Osteoblast (primary cell): ENCODE data around the gene INAFM2. TPM values are rescaled to one million over a fixed set of nuclear protein-coding genes. Genes with fewer than 3 reads are reported as not detected.
A peak's percentile ranks its signal among the peaks of the same experiment; 100 is the strongest.

Experiments
- DNase-seq: peaks from one replicate; pipeline ENCODE4 v3.0.0; 2011; ENCODE audit warnings: low spot score, mixed read lengths; ENCODE audit not compliant: insufficient read length; ENCODE audit errors: missing footprints
- H2AFZ ChIP-seq: 2 replicates; pipeline ENCODE4 v1.6.0; 2011; ENCODE audit warnings: mild to moderate bottlenecking, low read length
- H3K27ac ChIP-seq: 2 replicates; pipeline ENCODE4 v1.5.1; 2011; ENCODE audit warnings: mild to moderate bottlenecking, low read depth, low read length, moderate library complexity
- H3K27me3 ChIP-seq: 2 replicates; pipeline ENCODE4 v1.6.0; 2012; ENCODE audit warnings: mild to moderate bottlenecking, control low read depth, inconsistent platforms, low read length, moderate library complexity; ENCODE audit not compliant: insufficient read depth
- H3K36me3 ChIP-seq: 2 replicates; pipeline ENCODE4 v1.5.1; 2011; ENCODE audit warnings: mild to moderate bottlenecking, low read length, control low read depth, moderate library complexity; ENCODE audit not compliant: insufficient read depth
- H3K4me1 ChIP-seq: 2 replicates; pipeline ENCODE4 v1.5.1; 2011; ENCODE audit warnings: mild to moderate bottlenecking, low read length, control low read depth, moderate library complexity; ENCODE audit not compliant: insufficient read depth
- H3K4me2 ChIP-seq: 2 replicates; pipeline ENCODE4 v1.6.0; 2011; ENCODE audit warnings: mild to moderate bottlenecking, low read length; ENCODE audit not compliant: insufficient read depth
- H3K4me3 ChIP-seq: fragments of 200-600 bp; sonication (generic); 3 replicates; pipeline ENCODE4 v1.5.1; 2012; ENCODE audit warnings: mild to moderate bottlenecking, low read length, inconsistent platforms; ENCODE audit not compliant: insufficient read depth
- H3K79me2 ChIP-seq: 2 replicates; pipeline ENCODE4 v1.6.0; 2012; ENCODE audit warnings: mild to moderate bottlenecking, low read length, control low read depth, inconsistent platforms; ENCODE audit not compliant: insufficient read depth
- H3K9me3 ChIP-seq: 2 replicates; pipeline ENCODE4 v1.5.1; 2011; ENCODE audit warnings: low read depth, low read length, control low read depth
- H4K20me1 ChIP-seq: 2 replicates; pipeline ENCODE4 v1.6.0; 2012; ENCODE audit warnings: mild to moderate bottlenecking, low read length, control low read depth; ENCODE audit not compliant: insufficient read depth
- total RNA-seq: library from RNA; depleted of rRNA; stranded (reverse); fragments of >200 nt; gene quantifications from 2 replicates; pipeline ENCODE4 v1.2.3, GENCODE V29; 2012
- TF ChIP-seq, protein P1 (sequence below): IDR thresholded peaks from 2 replicates; pipeline ENCODE4 v1.5.1; 2011; ENCODE audit warnings: mild to moderate bottlenecking, low read depth, low read length, moderate library complexity; ENCODE audit errors: extremely low read depth

INAFM2 gene
- total RNA-seq, 1 donor: 17.7 TPM

DNA sequence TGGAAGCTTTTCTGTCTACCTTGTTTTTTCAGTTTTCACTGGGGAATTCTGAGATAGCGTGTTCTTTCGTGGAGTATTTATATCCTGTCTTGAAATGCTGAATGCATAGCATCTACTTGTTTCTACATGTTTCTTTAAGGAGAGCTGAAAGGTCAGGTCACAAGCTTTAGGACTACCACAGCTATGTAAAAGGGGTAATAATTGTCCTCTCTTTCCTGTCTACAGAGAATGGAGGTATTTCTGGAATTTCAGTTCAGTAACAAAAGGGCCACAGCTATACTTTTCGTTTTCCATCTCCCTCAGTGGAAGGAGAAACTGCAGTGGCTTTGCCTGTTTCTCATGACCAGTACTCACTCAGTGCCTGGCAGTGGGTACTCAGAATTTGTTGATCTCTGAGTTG is 4.7 kb downstream of the INAFM2 start:
- Histone ChIP-seq H3K79me2 (peaks cover 39% of the 10 kb centered on the region), H3K4me3 (peak overlapping the region; percentile 2), H2AFZ (no peak overlapping the region), H3K4me2 (peak overlapping the region; percentile 55), H3K9me3 (no peaks in the 10 kb centered on the region), H3K4me1 (peaks cover 58% of the 10 kb centered on the region), H3K27me3 (no peaks in the 10 kb centered on the region), H3K27ac (peak overlapping the region; percentile 55), H3K36me3 (peaks cover 22% of the 10 kb centered on the region), H4K20me1 (peaks cover 8% of the 10 kb centered on the region)
- TF ChIP-seq, protein P1, sequence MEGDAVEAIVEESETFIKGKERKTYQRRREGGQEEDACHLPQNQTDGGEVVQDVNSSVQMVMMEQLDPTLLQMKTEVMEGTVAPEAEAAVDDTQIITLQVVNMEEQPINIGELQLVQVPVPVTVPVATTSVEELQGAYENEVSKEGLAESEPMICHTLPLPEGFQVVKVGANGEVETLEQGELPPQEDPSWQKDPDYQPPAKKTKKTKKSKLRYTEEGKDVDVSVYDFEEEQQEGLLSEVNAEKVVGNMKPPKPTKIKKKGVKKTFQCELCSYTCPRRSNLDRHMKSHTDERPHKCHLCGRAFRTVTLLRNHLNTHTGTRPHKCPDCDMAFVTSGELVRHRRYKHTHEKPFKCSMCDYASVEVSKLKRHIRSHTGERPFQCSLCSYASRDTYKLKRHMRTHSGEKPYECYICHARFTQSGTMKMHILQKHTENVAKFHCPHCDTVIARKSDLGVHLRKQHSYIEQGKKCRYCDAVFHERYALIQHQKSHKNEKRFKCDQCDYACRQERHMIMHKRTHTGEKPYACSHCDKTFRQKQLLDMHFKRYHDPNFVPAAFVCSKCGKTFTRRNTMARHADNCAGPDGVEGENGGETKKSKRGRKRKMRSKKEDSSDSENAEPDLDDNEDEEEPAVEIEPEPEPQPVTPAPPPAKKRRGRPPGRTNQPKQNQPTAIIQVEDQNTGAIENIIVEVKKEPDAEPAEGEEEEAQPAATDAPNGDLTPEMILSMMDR: no peak
- peak; percentile 70 for DNase-seq

- TF ChIP-seq, protein P1: no peak
- Histone ChIP-seq H3K9me3 (no peaks in the 10 kb centered on the region), H2AFZ (no peak overlapping the region), H3K4me3 (no peak overlapping the region), H3K4me2 (peak overlapping the region; percentile 55), H3K27ac (peak overlapping the region; percentile 55), H3K4me1 (peaks cover 63% of the 10 kb centered on the region), H3K36me3 (peaks cover 22% of the 10 kb centered on the region), H4K20me1 (peaks cover 8% of the 10 kb centered on the region), H3K79me2 (peaks cover 39% of the 10 kb centered on the region), H3K27me3 (no peaks in the 10 kb centered on the region)
- DNase-seq: no peak
Observed at GRCh38 chr15:40328751-40329150, 5.3 kb downstream of the INAFM2 start.

GRCh38 chr15:40329804-40330203 is 6.3 kb downstream of the INAFM2 start:
- no peak overlapping the region for H2AFZ ChIP-seq
- no peaks in the 10 kb centered on the region for H3K9me3 ChIP-seq
- peaks cover 23% of the 10 kb centered on the region for H3K36me3 ChIP-seq
- no peak for DNase-seq
- peaks cover 7% of the 10 kb centered on the region for H4K20me1 ChIP-seq
- TF ChIP-seq, protein P1: no peak
- no peak overlapping the region for H3K4me3 ChIP-seq
- H3K79me2 ChIP-seq: peaks cover 33% of the 10 kb centered on the region
- peaks cover 71% of the 10 kb centered on the region for H3K4me1 ChIP-seq
- H3K27ac ChIP-seq: peak overlapping the region; percentile 55
- no peak overlapping the region for H3K4me2 ChIP-seq
- no peaks in the 10 kb centered on the region for H3K27me3 ChIP-seq

DNA sequence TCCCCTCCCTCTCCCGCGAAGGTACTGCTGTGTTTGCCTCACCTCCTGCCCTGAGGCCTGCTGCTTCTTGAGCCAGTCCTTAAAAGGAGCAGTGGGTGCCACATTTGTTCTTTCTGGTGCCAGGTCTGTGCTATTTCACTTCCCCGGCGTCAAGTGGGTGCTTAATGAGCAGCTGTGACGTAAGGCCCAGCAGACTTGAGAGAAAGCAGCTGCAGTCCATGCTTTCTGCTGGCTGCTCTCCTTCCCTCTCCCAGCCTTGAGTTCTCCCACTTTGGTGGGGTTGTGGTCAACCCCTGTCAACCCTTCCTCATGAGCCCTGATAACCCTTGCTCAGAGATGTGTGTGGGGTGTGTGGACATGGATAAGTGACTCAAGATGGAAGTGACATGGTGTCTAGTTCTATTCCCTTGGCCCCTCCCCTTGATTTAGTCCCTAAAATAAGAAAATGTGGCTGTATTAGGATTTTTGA is 6.9 kb downstream of the INAFM2 start:
- peak overlapping the region; percentile 55 for H3K27ac ChIP-seq
- H3K4me1 ChIP-seq: peaks cover 65% of the 10 kb centered on the region
- no peaks in the 10 kb centered on the region for H3K9me3 ChIP-seq
- H4K20me1 ChIP-seq: peaks cover 2% of the 10 kb centered on the region
- no peaks in the 10 kb centered on the region for H3K27me3 ChIP-seq
- no peak overlapping the region for H3K4me2 ChIP-seq
- peak; percentile 31 for DNase-seq
- H3K4me3 ChIP-seq: no peak overlapping the region
- peaks cover 28% of the 10 kb centered on the region for H3K36me3 ChIP-seq
- H2AFZ ChIP-seq: no peak overlapping the region
- TF ChIP-seq, protein P1: no peak
- peaks cover 27% of the 10 kb centered on the region for H3K79me2 ChIP-seq
